SW480 (cell line): Measurements from ENCODE around the gene ELAVL1.

Experiments used
- DNase-seq: peaks from one replicate; pipeline ENCODE4 v3.0.0-alpha.2; 2016; ENCODE audit warnings: low spot score

Gene ELAVL1

DNA sequence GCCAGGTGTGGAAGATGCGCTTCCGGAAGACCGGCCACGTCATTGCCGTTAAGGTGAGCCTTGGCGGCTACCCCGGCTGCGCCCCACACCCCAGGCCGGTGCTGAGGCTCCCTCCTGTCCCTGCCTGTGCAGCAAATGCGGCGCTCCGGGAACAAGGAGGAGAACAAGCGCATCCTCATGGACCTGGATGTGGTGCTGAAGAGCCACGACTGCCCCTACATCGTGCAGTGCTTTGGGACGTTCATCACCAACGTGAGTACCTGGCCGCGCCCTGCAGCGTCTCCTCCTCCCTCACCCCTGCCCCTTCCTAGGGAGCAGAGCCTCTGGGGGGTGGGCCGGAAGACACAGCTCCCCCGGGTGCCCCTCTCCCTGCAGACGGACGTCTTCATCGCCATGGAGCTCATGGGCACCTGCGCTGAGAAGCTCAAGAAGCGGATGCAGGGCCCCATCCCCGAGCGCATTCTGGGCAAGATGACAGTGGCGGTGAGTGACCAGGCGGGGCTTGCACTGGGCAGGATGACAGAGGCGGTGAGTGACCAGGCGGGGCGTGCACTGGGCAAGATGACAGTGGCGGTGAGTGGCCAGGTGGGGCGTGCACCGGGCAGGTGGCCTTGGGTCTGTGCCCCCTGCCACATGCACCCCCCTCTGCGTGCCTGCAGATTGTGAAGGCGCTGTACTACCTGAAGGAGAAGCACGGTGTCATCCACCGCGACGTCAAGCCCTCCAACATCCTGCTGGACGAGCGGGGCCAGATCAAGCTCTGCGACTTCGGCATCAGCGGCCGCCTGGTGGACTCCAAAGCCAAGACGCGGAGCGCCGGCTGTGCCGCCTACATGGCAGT is 94.9 kb downstream of the ELAVL1 start:
- DNase-seq: no peak

DNA sequence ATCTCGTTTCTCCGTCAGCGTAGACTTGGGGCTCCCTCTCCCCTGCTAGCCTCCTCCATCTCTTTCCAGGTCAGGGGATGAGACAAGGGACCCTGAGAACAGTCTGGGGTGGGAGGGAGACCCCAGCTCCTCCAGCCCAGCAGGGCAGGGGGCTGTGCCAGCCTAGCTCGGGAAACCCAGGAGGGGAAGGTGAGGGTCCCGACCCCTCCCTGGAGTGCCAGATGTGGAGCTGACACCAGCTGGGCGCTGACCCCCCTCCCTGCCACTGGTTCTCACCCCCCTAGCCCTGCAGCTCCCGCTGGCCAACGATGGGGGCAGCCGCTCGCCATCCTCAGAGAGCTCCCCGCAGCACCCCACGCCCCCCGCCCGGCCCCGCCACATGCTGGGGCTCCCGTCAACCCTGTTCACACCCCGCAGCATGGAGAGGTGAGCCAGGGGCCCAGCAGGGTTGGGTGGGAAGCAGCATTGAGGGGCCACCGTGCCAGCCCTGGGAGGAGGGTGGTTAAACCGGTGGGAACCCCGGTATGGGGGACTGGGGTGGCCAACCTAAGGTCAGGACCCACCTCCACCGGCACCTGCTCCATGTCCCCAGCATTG is 95.9 kb downstream of the ELAVL1 start:
- DNase-seq: no peak

DNA sequence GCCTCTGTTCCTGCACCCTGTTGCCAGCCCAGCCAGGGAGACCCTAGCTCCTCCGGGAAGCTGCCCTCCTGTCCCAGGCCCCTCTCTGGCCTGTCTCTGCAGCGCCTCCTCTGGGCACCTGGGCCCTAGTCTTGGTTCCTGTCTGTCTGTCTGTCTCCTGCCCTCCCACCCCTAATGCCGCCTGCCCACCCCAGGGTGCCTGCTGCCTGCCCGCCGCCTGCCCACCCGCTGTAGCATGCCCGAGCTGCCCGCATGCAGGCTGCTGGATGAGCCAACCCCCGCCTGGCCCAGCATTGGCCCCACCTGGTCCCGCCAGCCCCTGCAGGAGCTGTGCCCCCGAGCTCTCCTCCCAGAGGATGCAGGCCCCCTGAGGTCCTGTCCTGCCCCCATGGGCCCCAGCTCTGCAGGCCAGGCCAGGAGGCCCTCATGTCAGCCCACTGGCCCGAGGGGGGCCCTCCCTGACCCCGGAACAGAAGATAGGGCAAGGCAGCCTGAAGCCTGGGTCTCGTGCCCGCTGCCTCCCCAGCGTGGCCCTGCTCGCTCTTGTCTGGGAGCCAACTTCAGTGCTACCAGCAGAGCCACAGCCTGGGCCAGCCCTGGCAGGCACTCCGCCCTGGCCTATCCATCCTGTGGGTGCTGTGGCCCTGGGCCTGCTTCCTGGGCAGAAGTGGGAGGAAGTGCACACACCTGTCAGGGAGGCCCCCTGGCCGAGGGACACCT is 96.5 kb downstream of the ELAVL1 start:
- DNase-seq: no peak
